Stimulated activated CD4-positive, alpha-beta T cell treated with anti-CD3 and anti-CD28 coated beads, Interleukin-15, amount 100 ng/mL, for 48 hours (primary cell): ENCODE data around the gene CLIP1.
A peak's percentile ranks its signal among the peaks of the same experiment; 100 is the strongest.
"Not testable (repeated sequence)": the region's sequence is repeated elsewhere in the genome, so short reads cannot be mapped to it uniquely, and the experiment has no call there.

Source experiments
- DNase-seq, 2 donors: peaks; one replicate each; pipeline ENCODE4 v3.0.0-alpha.2; 2020; ENCODE audit warnings: low read depth in 2 of 2

Gene CLIP1

GRCh38 chr12:122395319-122395718 lies 27.1 kb downstream of the CLIP1 start:
- DNase-seq, result no peak

GRCh38 chr12:122394626-122395194 lies 27.8 kb downstream of the CLIP1 start:
- DNase-seq, result no peak

DNA sequence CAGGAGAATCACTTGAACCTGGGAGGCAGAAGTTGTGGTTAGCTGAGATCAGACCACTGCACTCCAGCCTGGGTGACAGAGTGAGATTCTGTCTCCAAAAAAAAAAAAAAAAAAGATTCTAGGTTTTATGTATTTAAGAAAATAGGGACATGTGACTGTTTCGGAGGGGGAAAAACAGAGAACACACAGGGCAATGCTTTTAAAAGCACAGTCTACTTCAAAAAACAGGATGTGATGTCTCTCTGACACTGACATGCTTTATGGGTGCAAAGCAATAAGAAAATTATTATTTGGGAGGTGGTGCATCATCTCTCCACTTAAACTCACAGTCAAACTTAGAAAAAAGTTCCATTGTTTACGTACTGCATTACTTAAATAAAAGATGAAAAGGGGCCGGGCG lies 28.7 kb downstream of the CLIP1 start:
- DNase-seq, result no peak

GRCh38 chr12:122392411-122392810 lies 30.1 kb downstream of the CLIP1 start:
- no peak for DNase-seq

DNA sequence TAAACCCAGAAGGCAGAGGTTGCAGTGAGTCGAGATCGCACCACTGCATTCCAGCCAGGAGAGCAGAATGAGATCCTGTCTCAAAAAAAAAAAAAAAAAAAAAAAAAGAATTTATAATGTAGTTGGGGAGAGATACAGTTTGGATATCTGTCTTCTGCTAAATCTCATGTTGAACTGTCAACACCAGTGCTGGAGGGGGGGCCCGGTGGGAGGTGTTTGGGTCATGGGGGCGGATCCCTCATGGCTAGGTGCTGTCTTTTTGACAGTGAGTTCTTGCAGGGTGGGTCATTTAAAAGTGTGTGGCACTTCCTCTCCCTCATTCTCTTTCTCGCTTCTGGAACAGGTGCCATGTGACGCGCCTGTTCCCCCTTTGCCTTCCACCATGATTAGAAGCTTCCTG lies 32.8 kb downstream of the CLIP1 start:
- no peak for DNase-seq

- DNase-seq, result no peak
Observed at GRCh38 chr12:122387887-122388286, 34.6 kb downstream of the CLIP1 start.

GRCh38 chr12:122385171-122386016 lies 37.1 kb downstream of the CLIP1 start:
- no peak for DNase-seq

DNA sequence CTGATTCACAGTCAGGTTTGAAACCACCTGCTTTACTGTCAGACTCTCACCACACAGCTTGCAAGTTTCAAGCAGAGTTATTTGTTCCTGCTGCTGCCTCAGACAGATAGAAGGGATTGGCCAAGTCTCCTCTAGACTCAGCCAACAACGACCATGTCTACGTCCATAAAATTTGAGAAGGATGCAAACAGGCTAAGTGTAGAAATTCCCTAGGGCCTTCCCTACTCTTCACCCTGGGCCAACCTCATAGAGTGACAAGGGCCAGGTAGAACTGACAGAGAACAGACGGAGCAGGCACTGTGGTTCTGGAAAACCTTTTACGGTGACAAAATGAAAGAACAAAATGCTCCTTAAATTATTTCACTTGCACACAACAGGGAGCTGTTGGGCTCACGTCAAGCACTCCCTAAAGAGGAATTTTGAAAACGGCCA lies 39.5 kb downstream of the CLIP1 start:
- DNase-seq, result no peak

- DNase-seq, result no peak
Observed at GRCh38 chr12:122381021-122381420, 41.4 kb downstream of the CLIP1 start.

GRCh38 chr12:122376751-122377150 lies 45.7 kb downstream of the CLIP1 start:
- not testable (repeated sequence) for DNase-seq

- DNase-seq, result no peak
Observed at GRCh38 chr12:122374707-122375106, 47.8 kb downstream of the CLIP1 start.

GRCh38 chr12:122371475-122372045 lies 50.9 kb downstream of the CLIP1 start:
- DNase-seq, result no peak

- no peak for DNase-seq
Observed at GRCh38 chr12:122368361-122369073, 54.0 kb downstream of the CLIP1 start.

DNA sequence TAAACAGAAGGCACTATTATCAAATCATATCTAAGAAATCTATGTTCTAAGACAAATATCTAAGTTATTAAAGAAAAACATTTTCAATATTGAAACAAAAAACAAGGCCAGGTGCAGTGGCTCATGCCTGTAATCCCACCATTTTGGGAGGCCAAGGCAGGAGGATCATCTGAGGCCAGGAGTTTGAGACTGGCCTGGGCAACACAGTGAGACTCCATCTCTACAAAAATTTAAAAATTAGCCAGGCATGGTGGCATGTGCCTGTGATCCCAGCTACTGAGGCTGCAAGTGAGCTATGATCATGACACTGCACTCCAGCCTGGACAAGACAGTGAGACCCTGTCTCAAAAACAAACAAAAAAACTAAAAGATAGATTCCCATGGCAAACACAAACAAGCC lies 54.8 kb downstream of the CLIP1 start:
- not testable (repeated sequence) for DNase-seq

GRCh38 chr12:122366685-122367475 lies 55.6 kb downstream of the CLIP1 start:
- peak in 1 of 2 donors; percentile 7 for DNase-seq

GRCh38 chr12:122365226-122365625 lies 57.2 kb downstream of the CLIP1 start:
- DNase-seq, result not testable (repeated sequence)

GRCh38 chr12:122363782-122364181 lies 58.7 kb downstream of the CLIP1 start:
- no peak for DNase-seq

- DNase-seq, result no peak
Observed at GRCh38 chr12:122362755-122363154, 59.7 kb downstream of the CLIP1 start.

DNA sequence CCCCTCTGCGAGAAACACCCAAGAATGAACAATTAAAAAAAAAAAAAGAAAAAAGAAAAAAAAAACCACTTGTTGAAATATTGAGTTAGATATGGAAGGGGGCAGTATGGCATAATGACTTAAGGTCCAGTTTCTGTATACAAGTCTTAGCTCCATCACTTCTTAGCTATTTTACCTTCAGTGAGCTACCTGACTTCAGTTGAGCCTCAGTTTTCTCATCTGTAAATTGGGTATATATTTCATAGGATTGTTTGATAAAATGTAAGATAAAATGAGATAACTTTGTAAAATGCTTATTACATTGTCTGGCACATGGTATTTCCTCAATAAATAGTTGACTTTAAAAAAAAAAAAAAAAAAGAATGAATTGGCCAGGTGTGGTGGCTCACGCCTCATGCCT lies 64.1 kb downstream of the CLIP1 start:
- not testable (repeated sequence) for DNase-seq

DNA sequence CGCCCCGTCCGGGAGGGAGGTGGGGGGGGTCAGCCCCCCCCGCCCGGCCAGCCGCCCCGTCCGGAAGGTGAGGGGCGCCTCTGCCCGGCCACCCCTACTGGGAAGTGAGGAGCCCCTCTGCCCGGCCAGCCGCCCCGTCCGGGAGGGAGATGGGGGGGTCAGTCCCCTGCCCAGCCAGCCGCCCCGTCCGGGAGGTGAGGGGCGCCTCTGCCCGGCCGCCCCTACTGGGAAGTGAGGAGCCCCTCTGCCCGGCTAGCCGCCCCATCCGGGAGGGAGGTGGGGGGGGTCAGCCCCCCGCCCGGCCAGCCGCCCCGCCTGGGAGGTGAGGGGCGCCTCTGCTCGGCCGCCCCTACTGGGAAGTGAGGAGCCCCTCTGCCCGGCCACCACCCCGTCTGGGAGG lies 64.9 kb downstream of the CLIP1 start:
- DNase-seq, result not testable (repeated sequence)

- DNase-seq, result not testable (repeated sequence)
Observed at GRCh38 chr12:122356991-122357390, 65.5 kb downstream of the CLIP1 start.
